Measurements from ENCODE around the gene RPL12.

The RPL12 gene

DNA sequence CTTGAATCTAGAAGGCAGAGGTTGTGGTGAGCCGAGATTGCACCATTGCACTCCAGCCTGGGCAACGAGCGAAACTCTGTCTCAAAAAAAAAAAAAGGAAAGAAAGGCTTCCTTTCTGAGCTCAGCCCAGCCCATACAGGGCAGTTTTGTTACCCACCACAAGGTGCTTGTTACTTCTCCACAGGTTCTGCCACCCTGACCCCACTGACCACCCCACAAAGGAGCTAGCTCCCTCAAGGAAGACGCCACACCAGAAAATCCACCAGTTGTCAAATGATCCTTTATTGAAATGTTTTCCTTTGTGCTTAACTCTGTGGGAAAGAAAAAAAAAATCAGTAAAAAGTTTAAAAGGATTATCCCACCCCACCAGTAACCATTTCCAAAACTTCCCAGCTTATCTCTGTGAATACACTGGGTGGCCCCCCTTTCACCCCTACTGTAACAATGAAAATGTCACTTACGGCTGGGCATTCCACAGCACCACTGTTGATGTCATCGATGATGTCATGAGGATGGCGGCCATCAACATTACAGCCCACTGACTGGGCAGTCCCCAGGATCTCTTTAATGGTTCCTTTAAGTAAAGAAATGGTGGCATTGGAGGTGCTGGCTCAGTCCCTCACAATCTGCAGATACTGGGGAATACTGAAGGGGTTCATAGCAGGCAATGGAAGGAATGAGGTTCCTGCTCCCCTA is 3.6 kb downstream of the RPL12 start:
- DNase-seq (ENCODE audit: low spot score): no peak
- TF ChIP-seq CTCF (IDR thresholded peaks at IDR 0.05; ENCODE audit: extremely low read depth, missing control alignments): no peak

- no peak for TF ChIP-seq CTCF (IDR thresholded peaks at IDR 0.05; ENCODE audit: extremely low read depth, missing control alignments)
- DNase-seq (ENCODE audit: low spot score): no peak
These were observed 4.3 kb downstream of the RPL12 start for GRCh38 chr9:127446713-127447415.

DNA sequence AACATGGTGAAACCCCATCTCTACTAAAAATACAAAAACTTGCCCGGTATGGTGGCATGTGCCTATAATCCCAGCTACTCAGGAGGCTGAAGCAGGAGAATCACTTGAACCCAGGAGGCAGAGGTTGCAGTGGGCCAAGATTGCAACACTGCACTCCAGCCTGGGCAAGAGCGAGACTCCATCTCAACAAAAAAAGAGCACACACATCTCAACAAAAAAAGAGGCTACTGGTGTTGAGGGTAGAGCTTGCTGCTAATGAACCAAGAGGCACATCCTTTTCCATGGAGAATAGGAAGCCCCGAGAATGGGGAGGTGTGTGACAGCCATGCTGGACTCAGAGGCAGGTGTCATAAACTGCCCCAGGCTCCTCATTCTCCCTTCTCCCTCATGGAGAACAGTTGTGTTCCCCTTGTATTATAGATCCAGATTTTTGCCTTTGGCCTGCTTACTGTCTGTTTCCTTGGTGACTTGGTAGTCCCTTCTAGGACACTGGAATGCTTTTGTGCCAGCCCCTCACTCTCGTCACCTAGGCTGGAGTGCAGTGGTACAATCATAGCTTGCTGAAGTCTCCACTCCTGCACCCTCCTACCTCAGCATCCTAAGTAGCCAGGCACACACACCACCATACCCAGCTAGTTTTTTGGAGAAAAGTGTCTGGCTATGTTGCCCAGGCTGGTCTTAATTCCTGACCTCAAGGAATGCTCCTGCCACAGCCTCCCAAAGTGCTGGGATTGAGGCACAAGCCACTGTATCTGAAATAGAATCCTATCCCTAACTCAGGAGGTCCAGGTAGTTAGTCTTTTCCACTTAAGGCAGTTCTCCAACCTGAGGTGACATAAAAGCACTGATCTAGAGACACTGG is 5.1 kb downstream of the RPL12 start:
- no peak for DNase-seq (ENCODE audit: low spot score)
- no peak for TF ChIP-seq CTCF (IDR thresholded peaks at IDR 0.05; ENCODE audit: extremely low read depth, missing control alignments)

- TF ChIP-seq CTCF (IDR thresholded peaks at IDR 0.05; ENCODE audit: extremely low read depth, missing control alignments): no peak
- no peak for DNase-seq (ENCODE audit: low spot score)
These were observed 6.0 kb downstream of the RPL12 start for GRCh38 chr9:127444921-127445850.

GRCh38 chr9:127444283-127444920 is 6.8 kb downstream of the RPL12 start:
- no peak for TF ChIP-seq CTCF (IDR thresholded peaks at IDR 0.05; ENCODE audit: extremely low read depth, missing control alignments)
- no peak for DNase-seq (ENCODE audit: low spot score)

DNA sequence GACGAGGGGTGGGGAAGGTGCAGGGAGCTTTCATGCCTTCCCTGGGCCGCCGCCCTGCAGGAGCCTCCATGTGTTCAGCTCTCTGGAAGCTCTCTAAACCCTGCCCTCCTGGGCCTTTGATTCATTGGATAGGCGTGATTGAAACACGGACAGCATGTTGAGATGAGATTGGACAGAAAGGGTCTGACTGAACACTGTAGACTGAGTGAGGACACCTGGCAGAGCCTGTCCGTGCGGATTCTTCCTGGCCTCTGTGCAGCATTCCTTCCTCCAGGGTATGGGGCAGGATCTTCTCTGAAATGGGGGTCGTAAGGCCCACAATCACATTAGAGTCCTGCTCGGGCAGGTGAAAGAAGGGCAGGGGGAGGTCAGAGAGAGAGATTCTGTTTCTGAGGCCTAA is 12.8 kb downstream of the RPL12 start:
- no peak for DNase-seq (ENCODE audit: low spot score)
- no peak for TF ChIP-seq CTCF (IDR thresholded peaks at IDR 0.05; ENCODE audit: extremely low read depth, missing control alignments)
